ENCODE results near the gene PICK1. TPM values are rescaled to one million over a fixed set of nuclear protein-coding genes. Genes with fewer than 3 reads are reported as not detected.
"Not testable (repeated sequence)": the region's sequence is repeated elsewhere in the genome, so short reads cannot be mapped to it uniquely, and the experiment has no call there.

Gene PICK1
- polyA plus RNA-seq, 1 experiment, result 32.4 TPM

DNA sequence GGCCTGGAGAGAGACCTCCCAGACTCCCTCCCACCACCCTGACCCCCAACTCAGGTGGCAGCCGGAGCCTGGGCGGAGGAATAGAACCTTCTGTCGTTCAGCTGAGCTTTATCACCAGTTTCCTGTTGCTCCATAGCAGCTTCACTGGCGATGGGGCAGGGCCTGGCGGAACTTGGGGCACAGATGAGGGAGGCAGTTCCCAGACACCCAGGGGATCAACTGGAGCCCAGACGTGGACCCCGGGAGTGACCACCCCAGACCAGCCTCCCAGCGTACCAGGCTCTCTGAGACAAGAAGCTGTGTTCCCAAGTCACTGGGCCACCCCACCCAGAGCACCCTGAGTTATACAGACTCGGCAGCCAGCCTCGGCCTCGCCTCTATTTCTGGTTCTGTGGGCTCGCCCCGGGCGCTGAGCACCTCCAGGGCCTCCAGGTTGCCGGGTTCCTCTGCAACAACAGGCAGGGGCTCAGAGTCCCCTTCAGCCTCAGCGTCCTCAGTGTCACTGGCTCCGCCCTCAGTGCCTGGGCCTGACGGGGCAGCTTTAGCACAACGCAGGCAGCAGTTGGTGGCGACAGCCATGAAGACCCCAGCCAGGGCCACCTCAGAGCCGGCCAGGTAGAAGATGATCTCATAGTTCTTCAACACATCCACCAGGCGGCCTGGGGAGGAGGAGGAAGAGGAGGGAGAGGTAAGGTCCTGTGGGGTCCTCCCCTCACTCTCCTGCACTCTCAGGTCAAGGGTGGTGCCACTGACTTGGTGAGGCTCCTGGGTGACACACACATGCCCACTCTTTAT, 21.0 kb downstream of the PICK1 start:
- TF ChIP-seq, protein P1, sequence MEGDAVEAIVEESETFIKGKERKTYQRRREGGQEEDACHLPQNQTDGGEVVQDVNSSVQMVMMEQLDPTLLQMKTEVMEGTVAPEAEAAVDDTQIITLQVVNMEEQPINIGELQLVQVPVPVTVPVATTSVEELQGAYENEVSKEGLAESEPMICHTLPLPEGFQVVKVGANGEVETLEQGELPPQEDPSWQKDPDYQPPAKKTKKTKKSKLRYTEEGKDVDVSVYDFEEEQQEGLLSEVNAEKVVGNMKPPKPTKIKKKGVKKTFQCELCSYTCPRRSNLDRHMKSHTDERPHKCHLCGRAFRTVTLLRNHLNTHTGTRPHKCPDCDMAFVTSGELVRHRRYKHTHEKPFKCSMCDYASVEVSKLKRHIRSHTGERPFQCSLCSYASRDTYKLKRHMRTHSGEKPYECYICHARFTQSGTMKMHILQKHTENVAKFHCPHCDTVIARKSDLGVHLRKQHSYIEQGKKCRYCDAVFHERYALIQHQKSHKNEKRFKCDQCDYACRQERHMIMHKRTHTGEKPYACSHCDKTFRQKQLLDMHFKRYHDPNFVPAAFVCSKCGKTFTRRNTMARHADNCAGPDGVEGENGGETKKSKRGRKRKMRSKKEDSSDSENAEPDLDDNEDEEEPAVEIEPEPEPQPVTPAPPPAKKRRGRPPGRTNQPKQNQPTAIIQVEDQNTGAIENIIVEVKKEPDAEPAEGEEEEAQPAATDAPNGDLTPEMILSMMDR (IDR thresholded peaks at IDR 0.05; ENCODE audit: insufficient read depth, low read depth, low read length), result no peak
- Histone ChIP-seq H3K36me3 (ENCODE audit: control insufficient read depth, insufficient read depth, low read length) (peaks cover 5% of the 10 kb centered on the region), H3K4me3 (ENCODE audit: low read depth, low read length) (no peak overlapping the region), H3K27me3 (ENCODE audit: control insufficient read depth, insufficient read depth, low read length) (peaks cover 3% of the 10 kb centered on the region; the same call in 1 of the 2 replicates)
- ChIA-PET POLR2A (no interaction called here), CTCF (no interaction called here)
- DNase-seq (ENCODE audit: low read depth), result no peak

- POLR2A ChIA-PET; DNase-seq (ENCODE audit: low read depth); H3K27me3 ChIP-seq (ENCODE audit: control insufficient read depth, insufficient read depth, low read length); H3K4me3 ChIP-seq (ENCODE audit: low read depth, low read length); H3K36me3 ChIP-seq (ENCODE audit: control insufficient read depth, insufficient read depth, low read length); CTCF ChIA-PET: not testable (repeated sequence)
Observed at GRCh38 chr22:38079208-38079607, 22.0 kb downstream of the PICK1 start.

DNA sequence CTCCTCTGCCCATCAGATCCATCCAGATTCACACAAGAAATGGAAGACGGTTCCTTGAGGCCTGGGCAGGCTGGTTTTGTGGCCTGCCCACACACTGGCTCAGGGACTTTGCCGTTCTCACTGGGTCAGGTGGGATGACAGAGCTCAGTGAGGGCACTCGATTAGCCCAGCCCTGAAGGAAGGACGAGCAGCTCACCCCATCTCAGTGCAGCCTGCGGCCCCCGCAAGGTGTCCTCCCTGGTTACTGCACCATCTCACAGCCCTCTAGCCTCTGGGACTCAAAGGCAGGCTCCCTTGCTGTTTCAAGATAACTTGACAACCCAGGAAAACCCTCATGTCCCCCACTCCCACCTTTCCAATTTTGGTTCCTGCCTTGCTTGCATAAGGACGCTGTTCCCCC, 22.6 kb downstream of the PICK1 start:
- DNase-seq (ENCODE audit: low read depth), result no peak
- ChIA-PET CTCF (no interaction called here), POLR2A (no interaction called here)
- Histone ChIP-seq H3K36me3 (ENCODE audit: control insufficient read depth, insufficient read depth, low read length) (no peaks in the 10 kb centered on the region), H3K27me3 (ENCODE audit: control insufficient read depth, insufficient read depth, low read length) (peaks cover 3% of the 10 kb centered on the region; the same call in 1 of the 2 replicates), H3K4me3 (ENCODE audit: low read depth, low read length) (no peak overlapping the region)
- TF ChIP-seq, protein P1 (IDR thresholded peaks at IDR 0.05; ENCODE audit: insufficient read depth, low read depth, low read length), result no peak

GRCh38 chr22:38080474-38080849, 23.3 kb downstream of the PICK1 start:
- CTCF ChIA-PET, result no interaction called here
- peaks cover 3% of the 10 kb centered on the region; the same call in 1 of the 2 replicates for H3K27me3 ChIP-seq (ENCODE audit: control insufficient read depth, insufficient read depth, low read length)
- no peak for DNase-seq (ENCODE audit: low read depth)
- H3K4me3 ChIP-seq (ENCODE audit: low read depth, low read length), result no peak overlapping the region
- POLR2A ChIA-PET, result no interaction called here
- H3K36me3 ChIP-seq (ENCODE audit: control insufficient read depth, insufficient read depth, low read length), result no peaks in the 10 kb centered on the region
- TF ChIP-seq, protein P1 (IDR thresholded peaks at IDR 0.05; ENCODE audit: insufficient read depth, low read depth, low read length), result no peak

DNA sequence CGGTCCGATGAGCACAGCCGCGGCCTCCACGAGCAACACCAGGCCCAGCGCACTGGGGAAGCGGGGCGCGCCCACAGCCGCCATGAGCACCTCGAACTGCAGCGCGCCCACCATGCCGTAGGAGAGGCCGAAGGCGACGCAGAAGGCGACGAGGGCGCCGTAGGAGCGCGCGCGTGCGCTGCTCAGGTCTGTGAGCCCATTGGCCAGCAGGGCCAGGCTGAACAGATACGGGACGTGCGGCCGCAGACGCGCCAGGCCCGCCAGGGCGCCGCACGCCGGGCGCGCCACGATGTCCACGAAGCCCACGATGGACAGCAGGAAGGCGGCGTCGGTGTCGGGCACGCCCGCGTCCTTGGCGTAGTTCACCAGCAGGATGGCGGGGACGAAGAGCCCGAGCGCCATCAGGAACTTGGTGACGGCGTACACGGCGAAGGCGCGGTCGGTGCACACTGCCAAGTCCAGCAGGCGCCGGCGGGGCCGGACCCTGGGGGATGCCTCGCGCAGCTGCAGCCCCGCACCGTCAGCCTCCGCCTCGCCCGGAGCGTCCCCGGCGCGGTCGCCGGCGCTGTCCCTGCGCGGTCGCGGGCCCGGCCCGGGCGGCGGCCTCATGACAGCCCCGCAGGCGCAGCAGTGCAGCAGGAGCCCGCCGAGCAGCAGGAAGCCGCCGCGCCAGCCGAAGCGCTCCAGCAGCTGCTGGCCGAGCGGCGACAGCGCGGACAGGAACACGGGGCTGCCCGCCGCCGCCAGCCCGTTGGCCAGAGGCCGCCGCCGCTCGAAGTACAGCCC, 23.8 kb downstream of the PICK1 start:
- H3K27me3 ChIP-seq (ENCODE audit: control insufficient read depth, insufficient read depth, low read length), result peaks cover 3% of the 10 kb centered on the region; the same call in 1 of the 2 replicates
- no peak for DNase-seq (ENCODE audit: low read depth)
- H3K4me3 ChIP-seq (ENCODE audit: low read depth, low read length), result peak overlapping the region; percentile 13
- ChIA-PET POLR2A (no interaction called here), CTCF (no interaction called here)
- no peaks in the 10 kb centered on the region for H3K36me3 ChIP-seq (ENCODE audit: control insufficient read depth, insufficient read depth, low read length)
- TF ChIP-seq, protein P1 (IDR thresholded peaks at IDR 0.05; ENCODE audit: insufficient read depth, low read depth, low read length), result no peak

Data from BJ (cell line).